Endometrial microvascular endothelial cells (primary cell): ENCODE measurements around the gene FRMD4B. TPM values are rescaled to one million over a fixed set of nuclear protein-coding genes. Genes with fewer than 3 reads are reported as not detected.

Experiments
- in situ Hi-C: cut with HindIII; loops from 2 replicates; pipeline ENCODE4 v1.10.0; 2017; ENCODE audit warnings: low sequenced_read_pairs, low pct_unique_long_range_greater_than_20kb; ENCODE audit errors: inconsistent ontology term
- total RNA-seq: library from RNA; depleted of rRNA; stranded (reverse); fragments of >200 nt; gene quantifications from one replicate; pipeline ENCODE4 v1.2.3, GENCODE V29; 2015; ENCODE audit errors: inconsistent ontology term

The FRMD4B gene
- total RNA-seq, result 37.8 TPM

- in situ Hi-C loops, result no loop called here
These were observed at the start of gene FRMD4B for GRCh38 chr3:69385723-69386555. FRMD4B (minus strand) TSS chr3:69386088; CDS start chr3:69385989, 99 bp downstream.

- in situ Hi-C loops, result loop anchor here (25.0 kb wide), 1 partner anchor 228 kb away; no protein-coding TSS in a partner anchor
These were observed 48.1 kb upstream of the FRMD4B start for GRCh38 chr3:69433969-69434325.

DNA sequence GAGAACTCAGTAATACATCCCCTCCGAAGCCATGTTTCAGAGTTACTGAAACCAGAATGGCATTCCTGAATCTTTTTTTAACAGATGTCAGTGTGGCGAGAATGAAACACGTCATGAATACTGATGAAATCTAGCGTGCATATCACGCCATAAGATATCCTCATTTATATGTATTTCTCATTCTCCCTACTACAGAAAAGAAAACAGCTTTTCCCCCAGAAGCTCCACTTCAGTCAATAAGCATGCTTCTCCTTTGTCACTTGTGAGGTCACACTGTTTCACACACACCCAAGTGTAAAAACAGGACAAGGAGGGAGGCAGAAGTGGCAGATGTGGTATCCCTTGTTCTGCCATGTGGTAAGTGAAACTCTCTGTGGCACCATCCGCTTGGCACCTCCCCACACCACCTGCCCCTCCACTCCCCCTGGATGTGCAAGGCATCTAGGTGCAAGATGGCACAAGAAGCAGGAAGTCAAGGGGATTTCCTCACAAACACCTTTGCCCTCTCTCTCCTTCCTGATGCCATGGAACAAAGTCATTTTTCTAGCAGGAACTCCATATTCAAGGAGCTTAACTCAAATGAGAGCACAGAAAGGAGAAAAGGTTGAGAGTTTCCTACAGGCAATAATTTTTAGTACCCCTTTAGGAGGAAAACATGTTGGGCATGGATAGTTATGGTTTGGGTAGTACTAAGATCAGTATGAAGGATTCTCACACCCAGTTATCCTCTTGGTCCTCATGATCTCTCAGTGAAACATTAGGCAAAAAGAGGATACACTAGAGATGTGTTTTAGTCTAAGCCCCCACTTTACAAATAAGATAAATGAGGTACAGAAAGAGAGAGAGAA, 47.5 kb upstream of the FRMD4B start:
- in situ Hi-C loops, result loop anchor here (25.0 kb wide), 1 partner anchor 229 kb away; no protein-coding TSS in a partner anchor

DNA sequence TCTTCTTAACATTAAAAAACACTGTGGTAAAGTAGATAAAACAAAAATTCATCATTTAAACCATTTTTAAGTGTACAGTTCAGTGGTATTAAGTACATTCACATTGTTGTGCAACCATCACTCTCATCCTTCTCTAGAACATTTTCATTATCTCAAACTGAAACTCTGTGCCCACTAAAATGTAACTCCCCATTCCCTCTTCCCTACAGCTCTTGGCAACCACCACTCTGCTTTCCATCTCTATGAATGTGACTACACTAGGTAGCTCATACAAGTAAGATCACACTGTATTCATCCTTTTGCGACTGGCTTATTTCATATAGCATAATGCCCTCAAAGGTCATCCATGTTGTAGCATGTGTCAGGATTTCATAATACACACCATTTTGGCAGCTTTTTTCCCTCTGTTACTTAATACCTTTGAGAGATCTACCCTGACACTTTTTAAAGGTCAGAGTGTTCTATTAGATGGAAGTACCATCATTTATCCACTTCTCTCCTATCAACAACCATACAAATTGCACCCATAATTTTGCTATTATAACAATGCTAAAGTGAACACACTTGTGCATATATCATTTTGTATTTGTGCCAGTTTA, 42.9 kb upstream of the FRMD4B start:
- in situ Hi-C loops, result loop anchor here (25.0 kb wide), 1 partner anchor 234 kb away; no protein-coding TSS in a partner anchor

GRCh38 chr3:69426967-69427304, 41.0 kb upstream of the FRMD4B start:
- in situ Hi-C loops, result loop anchor here (25.0 kb wide), 1 partner anchor 235 kb away; no protein-coding TSS in a partner anchor

GRCh38 chr3:69426291-69426966, 40.5 kb upstream of the FRMD4B start:
- in situ Hi-C loops, result loop anchor here (25.0 kb wide), 1 partner anchor 236 kb away; no protein-coding TSS in a partner anchor

DNA sequence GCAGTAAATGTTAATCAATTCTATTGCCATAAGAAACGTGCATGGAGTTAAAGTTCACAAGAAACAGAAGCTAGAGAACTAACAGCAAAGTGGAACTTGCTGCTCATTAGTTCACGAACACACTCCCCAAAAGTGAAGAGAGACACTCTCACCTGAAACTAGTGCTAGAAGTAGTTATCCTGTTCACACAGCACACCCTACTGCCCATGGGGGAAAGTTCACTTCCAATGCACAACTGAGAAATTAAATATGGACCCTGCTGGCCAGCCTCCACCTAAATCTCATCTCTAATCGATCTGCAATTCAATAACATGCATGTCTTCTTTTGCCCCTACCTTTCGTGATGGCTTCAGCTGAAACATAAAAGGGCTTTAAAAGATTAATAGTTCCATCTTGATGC, 39.4 kb upstream of the FRMD4B start:
- in situ Hi-C loops, result loop anchor here (25.0 kb wide), 1 partner anchor 237 kb away; no protein-coding TSS in a partner anchor

GRCh38 chr3:69423463-69424155, 37.7 kb upstream of the FRMD4B start:
- in situ Hi-C loops, result no loop called here

DNA sequence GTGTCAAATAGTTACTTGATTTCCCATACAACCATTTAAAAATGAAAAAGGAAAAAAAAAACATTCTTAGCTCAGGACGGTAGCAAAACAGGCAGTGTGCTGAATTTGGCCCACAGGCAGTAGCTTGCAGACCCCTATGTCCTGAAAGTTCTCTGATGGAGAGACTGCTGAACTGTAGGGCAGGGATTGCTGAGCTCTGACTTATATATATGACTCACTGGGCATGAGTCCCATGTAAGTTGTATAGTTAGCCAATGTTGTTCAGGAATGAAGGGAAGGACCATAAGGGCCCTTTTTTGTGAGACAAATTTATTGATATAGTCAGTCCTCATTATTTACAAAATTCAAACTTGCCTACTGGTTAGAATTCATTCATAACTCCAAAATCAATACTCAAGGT, 36.9 kb upstream of the FRMD4B start:
- in situ Hi-C loops, result no loop called here

- in situ Hi-C loops, result no loop called here
These were observed 35.1 kb upstream of the FRMD4B start for GRCh38 chr3:69420781-69421520.

GRCh38 chr3:69419276-69419675, 33.4 kb upstream of the FRMD4B start:
- in situ Hi-C loops, result no loop called here

- in situ Hi-C loops, result no loop called here
These were observed 31.7 kb upstream of the FRMD4B start for GRCh38 chr3:69417541-69418078.

DNA sequence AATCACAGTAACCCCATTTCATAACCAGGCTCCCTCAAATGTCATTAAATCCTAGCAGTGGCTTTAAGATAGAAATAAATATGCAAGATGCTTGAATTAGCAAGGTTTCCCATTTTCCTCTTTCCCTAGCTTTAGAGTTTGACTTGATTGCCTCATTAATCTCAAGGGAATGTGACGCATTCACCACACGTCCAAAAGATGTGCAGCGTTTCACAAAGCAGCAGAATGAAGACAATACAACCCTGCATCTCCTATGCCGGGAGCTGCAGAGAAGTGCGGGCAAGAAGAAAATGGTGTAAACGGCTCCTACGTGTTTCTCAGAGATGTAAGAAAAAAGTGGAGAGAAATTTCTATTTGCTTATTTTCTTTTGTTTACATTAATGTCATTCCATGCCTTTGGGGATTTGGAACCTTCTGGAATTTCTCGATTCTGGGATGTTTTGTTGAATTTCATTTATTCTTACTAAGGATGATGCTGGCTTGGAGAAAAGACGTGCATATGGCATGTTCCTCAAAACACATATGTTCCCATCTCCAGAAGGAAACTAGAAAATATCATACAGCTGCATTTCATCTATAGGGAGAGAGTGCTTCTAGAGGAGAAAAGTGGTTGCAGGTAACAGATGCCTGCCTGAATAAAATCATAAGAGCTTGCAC, 27.8 kb upstream of the FRMD4B start:
- in situ Hi-C loops, result no loop called here

GRCh38 chr3:69411346-69411745, 25.5 kb upstream of the FRMD4B start:
- in situ Hi-C loops, result no loop called here

DNA sequence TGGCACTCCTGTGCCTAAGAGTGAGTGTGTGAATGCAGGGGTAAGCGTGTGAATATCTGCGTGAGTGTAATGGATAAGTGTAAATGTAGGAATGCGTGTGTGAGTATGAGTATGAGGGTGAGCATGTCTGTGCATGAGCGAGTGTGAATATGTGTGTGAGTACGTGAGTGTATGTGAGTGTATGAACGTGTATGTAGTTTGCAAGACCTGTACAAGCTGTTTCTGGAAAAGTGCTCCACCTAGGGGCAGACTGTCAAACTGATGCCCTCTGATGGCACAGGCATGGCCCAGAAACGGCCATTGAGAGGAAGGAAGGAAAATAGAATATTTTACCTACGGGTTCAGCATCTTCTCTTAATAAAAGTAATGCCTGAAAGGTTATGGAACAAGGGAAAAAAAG, 24.4 kb upstream of the FRMD4B start:
- in situ Hi-C loops, result no loop called here

DNA sequence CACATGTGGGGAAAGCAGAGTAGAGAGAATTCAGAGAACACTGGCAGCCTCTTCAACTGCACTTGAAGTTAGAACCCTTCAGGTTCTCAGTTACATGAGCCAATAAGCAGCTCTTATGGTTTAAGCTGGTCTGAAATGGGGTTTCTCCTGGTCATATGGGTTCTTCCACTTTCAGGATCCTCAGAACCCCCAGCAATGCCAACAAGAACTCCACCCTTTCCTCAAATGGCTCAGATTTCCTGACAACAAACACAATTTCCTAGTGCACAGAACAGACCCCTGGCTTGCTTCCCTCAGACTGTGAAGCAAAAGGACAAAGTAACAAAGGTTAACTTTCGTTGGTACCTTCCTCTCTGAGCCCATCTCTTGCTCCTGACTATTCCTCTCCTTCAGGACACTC, 23.9 kb upstream of the FRMD4B start:
- in situ Hi-C loops, result no loop called here

- in situ Hi-C loops, result no loop called here
These were observed 23.1 kb upstream of the FRMD4B start for GRCh38 chr3:69409011-69409410.
